Measurements from ENCODE around the gene P2RY14. TPM values are rescaled to one million over a fixed set of nuclear protein-coding genes. Genes with fewer than 3 reads are reported as not detected.

Gene P2RY14
- not detected in 2 replicates for total RNA-seq

GRCh38 chr3:151278230-151278629 lies at the start of gene P2RY14:
P2RY14 (minus strand) TSS chr3:151278542; CDS start chr3:151214316, 64,226 bp downstream.

DNA sequence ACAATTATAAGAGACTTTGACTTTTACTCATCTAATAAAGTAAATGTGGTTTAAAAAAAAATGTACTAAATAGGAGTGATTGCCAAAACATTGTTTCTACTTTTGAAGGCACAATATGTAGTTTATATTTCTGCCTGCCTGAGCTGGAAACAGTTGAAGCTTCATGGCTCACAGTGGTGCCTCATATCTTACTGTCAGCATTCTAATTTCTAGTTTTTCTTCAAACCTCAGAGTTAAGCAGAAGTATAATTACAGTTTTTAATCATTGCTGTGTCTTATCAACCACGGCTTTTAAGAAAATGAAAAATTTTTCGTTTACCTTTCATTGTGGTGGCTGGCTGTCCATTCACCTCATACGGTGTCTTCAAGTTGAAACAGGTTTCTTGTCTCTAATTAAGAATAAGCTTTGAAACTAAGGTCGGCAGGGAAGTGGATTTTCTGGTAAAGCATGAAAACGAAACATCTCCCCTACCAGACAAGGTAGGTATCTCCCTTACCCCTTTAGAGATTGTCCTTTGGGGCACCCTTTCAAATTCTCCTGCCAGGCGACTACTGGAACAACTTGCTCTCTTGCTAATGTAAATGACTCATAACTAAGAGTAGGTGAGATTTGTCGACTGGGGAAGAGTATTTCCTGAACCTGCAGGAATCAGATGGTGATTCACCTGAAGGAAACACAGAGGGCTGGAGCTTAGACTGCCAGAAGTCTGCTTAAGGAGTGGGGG lies 38.1 kb upstream of the P2RY14 start, which contains the start of gene GPR87:
Gene GPR87 (minus strand): TSS at position 554 of the 725 bp plus-strand sequence. CDS start 16,720 bp downstream, outside the sequence.

DNA sequence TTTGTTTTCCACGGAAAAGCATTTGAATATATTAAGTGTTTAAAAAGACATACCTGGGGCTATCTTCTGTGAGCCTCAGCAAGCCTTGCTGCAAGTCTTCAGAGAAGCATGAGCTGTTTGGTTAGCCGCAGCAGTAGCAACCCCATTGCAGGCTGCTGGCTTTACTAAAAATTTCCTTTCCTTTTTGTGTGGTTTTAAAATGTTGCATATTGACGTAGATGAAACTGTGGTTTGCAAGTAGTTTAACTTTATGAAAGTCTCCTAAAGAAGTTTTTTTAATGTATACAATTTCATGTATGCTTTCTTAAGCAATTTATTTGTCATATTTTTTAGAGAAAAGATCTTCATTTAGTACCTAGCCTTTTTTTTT lies 75.3 kb downstream of the P2RY14 start, which contains the start of gene GPR171:
Gene GPR171 (minus strand): TSS at position 166 of the 370 bp plus-strand sequence. CDS start 3,830 bp downstream, outside the sequence.

Other genes starting within 250 kb of the P2RY14 start
- under 0.01 and 0.17 TPM in 2 replicates for gene MED12L, start 192.9 kb downstream of the P2RY14 start, total RNA-seq
- not detected in 2 replicates for gene GPR171, start 75.3 kb downstream of the P2RY14 start, total RNA-seq
- not detected in 2 replicates for gene GPR87, start 38.3 kb upstream of the P2RY14 start, total RNA-seq
- gene P2RY13, start 51.0 kb upstream of the P2RY14 start, total RNA-seq: not detected in 2 replicates
- not detected in 2 replicates for gene P2RY12, start 106.2 kb upstream of the P2RY14 start, total RNA-seq
- under 0.01 TPM in 1 of 2 replicates, not detected in the other for gene IGSF10, start 182.5 kb upstream of the P2RY14 start, total RNA-seq

Measured in dermis lymphatic vessel endothelial cell (primary cell).